Psoas muscle (tissue), 8 donors: ENCODE results near the gene MYO1G. TPM values are rescaled to one million over a fixed set of nuclear protein-coding genes. Genes with fewer than 3 reads are reported as not detected.

Experiments
- ATAC-seq, 4 donors: fragments of 200-7000 bp; cut with Tn5 transposase; one replicate each; pipeline ENCODE4 v1.9.1; 2020; ENCODE audit warnings: moderate library complexity in 3 of 4, mild to moderate bottlenecking in 2 of 4
- DNase-seq, 2 donors: peaks; one replicate each; pipeline ENCODE4 v3.0.0-alpha.2; 2020
- H3K27ac ChIP-seq: fragments of 200-600 bp; one replicate; pipeline ENCODE4 v1.8.0; 2022
- H3K27me3 ChIP-seq, 3 donors: fragments of 200-600 bp in 1 of 3; one replicate each; pipeline versions ENCODE4 v1.6.1 to v1.8.0; 2013 to 2022; ENCODE audit warnings: low read length in 2 of 3, mild to moderate bottlenecking in 2 of 3, moderate library complexity in 1 of 3; ENCODE audit not compliant: insufficient read depth in 3 of 3
- H3K36me3 ChIP-seq, 2 donors: fragments of 200-600 bp in 1 of 2; one replicate each; pipeline versions ENCODE4 v1.6.1 to v1.8.0; 2013 to 2022; ENCODE audit warnings: low read depth in 1 of 2, mild to moderate bottlenecking in 1 of 2, moderate library complexity in 1 of 2; ENCODE audit not compliant: insufficient read depth in 1 of 2
- H3K4me1 ChIP-seq: fragments of 200-600 bp; one replicate; pipeline ENCODE4 v1.8.0; 2022
- H3K4me3 ChIP-seq: fragments of 200-600 bp; one replicate; pipeline ENCODE4 v1.8.0; 2022; ENCODE audit warnings: mild to moderate bottlenecking
- H3K9me3 ChIP-seq: fragments of 200-600 bp; one replicate; pipeline ENCODE4 v1.8.0; 2022
- WGBS, 3 donors: extraction: QIAGEN DNeasy Blood & Tissue Kit; methylation state at CpG; one replicate each; pipeline versions ENCODE4 v1.1.6 to v1.1.7; 2013; 5-methylcytosine and 5-hydroxymethylcytosine counted together
- intact Hi-C, 2 donors: fragments of 100-400 bp; cut with DNase I; formaldehyde crosslinking; loops; one replicate each; pipeline versions ENCODE4 v1.11.0 to v1.14.2; 2022
- polyA plus RNA-seq, 3 donors: library from polyadenylated mRNA; stranded (reverse); fragments of 200-250 nt; gene quantifications; one replicate each; pipeline ENCODE4 v1.2.3, GENCODE V29; 2013
- total RNA-seq, 4 donors: library from RNA; stranded (reverse); fragmentation: NEBNext Ultra II Directional in 2 of 4; extraction: Animal tissue kit (Norgen Biotek cat#: 25700) in 2 of 4; gene quantifications; one replicate each; pipeline versions ENCODE4 v1.2.1 to v1.2.4, GENCODE V29; 2021 to 2023
- TF ChIP-seq, protein P1 (sequence below): fragments of 200-600 bp; IDR thresholded peaks from one replicate; pipeline ENCODE4 v1.8.0; 2022; ENCODE audit warnings: antibody characterized with exemption
- donor health status: healthy with polysubstance abuse.
- donor health status: DM: no; HTN: no; CAD: no; lungs with moderate emphysema.
- donor health status: Bipolar disorder and iron deficiency.
- donor health status: healthy.
- donor health status: DM: yes; HTN: yes; CAD: no.
- donor health status: DM: no; HTN: no; CAD: no.
- donor health status: DM: no; HTN: no; CAD: no.
- donor health status: DM: yes; HTN: yes; CAD: no.

Gene MYO1G
- total and polyA plus RNA-seq, 7 donors: 0.11 to 1.9 (median 0.41) TPM

DNA sequence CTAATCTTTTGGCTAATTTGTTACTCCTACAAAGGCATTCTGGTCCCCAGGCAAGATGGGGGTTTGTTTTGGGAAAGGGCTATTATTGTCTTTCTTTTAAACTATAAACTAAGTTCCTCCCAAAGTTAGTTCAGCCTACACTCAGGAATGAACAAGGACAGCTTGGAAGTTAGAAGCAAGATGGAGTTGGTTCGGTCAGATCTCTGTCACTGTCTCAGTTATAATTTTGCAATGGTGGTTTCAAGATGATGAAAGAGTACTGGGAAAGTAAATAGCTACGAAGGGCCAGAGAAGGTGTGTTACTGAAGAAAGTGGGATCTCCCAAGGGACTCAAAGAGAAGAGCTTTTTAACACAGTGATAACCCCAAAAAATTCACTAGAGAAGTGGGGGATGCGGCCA lies 10.3 kb upstream of the MYO1G start:
- Histone ChIP-seq H3K4me3 (no peak overlapping the region), H3K27ac (no peak overlapping the region), H3K27me3 (no peaks in the 10 kb centered on the region), H3K36me3 (peaks cover 2 to 17% of the 10 kb centered on the region in 2 donors), H3K9me3 (no peaks in the 10 kb centered on the region), H3K4me1 (peaks cover 20% of the 10 kb centered on the region)
- DNase-seq: no peak
- intact Hi-C loops: loop anchor here (5.0 kb wide), 1 partner anchor 123 kb away; the partner anchor contains the start of gene TBRG4 (in 2 of the 2)
- TF ChIP-seq, protein P1, sequence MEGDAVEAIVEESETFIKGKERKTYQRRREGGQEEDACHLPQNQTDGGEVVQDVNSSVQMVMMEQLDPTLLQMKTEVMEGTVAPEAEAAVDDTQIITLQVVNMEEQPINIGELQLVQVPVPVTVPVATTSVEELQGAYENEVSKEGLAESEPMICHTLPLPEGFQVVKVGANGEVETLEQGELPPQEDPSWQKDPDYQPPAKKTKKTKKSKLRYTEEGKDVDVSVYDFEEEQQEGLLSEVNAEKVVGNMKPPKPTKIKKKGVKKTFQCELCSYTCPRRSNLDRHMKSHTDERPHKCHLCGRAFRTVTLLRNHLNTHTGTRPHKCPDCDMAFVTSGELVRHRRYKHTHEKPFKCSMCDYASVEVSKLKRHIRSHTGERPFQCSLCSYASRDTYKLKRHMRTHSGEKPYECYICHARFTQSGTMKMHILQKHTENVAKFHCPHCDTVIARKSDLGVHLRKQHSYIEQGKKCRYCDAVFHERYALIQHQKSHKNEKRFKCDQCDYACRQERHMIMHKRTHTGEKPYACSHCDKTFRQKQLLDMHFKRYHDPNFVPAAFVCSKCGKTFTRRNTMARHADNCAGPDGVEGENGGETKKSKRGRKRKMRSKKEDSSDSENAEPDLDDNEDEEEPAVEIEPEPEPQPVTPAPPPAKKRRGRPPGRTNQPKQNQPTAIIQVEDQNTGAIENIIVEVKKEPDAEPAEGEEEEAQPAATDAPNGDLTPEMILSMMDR: no peak
- WGBS, 3 donors: 93 to 96% (median 94%) methylated on average over 3 of the region's 3 CpGs
- ATAC-seq: no peak

DNA sequence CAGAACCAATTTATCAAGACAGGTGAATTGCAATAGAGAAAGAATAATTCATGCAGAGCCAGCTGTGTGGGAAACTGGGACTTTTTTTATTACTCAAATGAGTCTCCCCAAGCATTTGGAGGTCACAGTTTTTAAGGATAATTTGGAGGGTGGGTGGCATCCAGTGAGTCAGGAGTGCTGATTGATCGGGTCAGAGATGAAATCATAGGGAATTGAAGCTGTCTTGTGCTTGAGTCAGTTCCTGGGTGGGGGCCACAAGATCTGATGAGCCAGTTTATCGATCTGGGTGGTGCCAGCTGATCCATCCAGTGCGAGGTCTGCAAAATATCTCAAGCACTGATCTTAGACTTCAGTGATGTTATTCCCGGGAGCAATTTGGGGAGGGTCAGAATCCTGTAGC lies 9.9 kb upstream of the MYO1G start:
- no peak for ATAC-seq
- no peak overlapping the region for H3K27ac ChIP-seq
- intact Hi-C loops: loop anchor here (5.0 kb wide), 1 partner anchor 124 kb away; the partner anchor contains the start of gene TBRG4 (in 2 of the 2)
- H3K4me1 ChIP-seq: peaks cover 20% of the 10 kb centered on the region
- no peak for DNase-seq
- no peaks in the 10 kb centered on the region for H3K27me3 ChIP-seq
- peaks cover 6 to 21% of the 10 kb centered on the region in 2 donors for H3K36me3 ChIP-seq
- no peaks in the 10 kb centered on the region for H3K9me3 ChIP-seq
- 78 to 86% (median 79%) methylated on average over 4 of the region's 4 CpGs for WGBS, 3 donors
- no peak overlapping the region for H3K4me3 ChIP-seq
- TF ChIP-seq, protein P1: no peak

- Histone ChIP-seq H3K9me3 (no peaks in the 10 kb centered on the region), H3K4me1 (peaks cover 20% of the 10 kb centered on the region), H3K36me3 (peaks cover 8 to 28% of the 10 kb centered on the region in 2 donors), H3K27ac (no peak overlapping the region), H3K4me3 (no peak overlapping the region), H3K27me3 (no peaks in the 10 kb centered on the region)
- DNase-seq (no peak), ATAC-seq (no peak)
- intact Hi-C loops: loop anchor here (5.0 kb wide), 1 partner anchor 124 kb away; the partner anchor contains the start of gene TBRG4 (in 2 of the 2)
- 83 to 88% (median 85%) methylated on average over 10 of the region's 10 CpGs for WGBS, 3 donors
- TF ChIP-seq, protein P1: no peak
Measured at GRCh38 chr7:44987996-44988395, 9.2 kb upstream of the MYO1G start.

DNA sequence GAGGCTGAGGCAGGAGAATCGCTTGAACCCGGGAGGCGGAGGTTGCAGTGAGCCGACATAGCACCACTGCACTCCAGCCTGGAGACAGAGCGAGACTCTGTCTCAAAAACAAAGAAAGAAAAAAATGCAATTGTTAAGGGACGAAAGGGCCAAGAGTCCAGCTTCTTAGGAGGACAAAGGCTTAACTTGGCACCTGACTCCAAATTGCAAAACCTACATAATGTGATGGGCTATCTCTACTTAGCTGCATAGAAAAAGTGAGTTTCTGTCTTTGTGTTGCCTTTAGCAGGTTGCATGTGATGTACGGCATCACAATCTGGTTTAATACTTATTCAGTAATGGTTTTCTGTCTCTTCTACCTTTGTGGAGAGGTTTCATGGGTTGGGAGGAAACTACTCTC lies 8.6 kb upstream of the MYO1G start:
- Histone ChIP-seq H3K27me3 (no peaks in the 10 kb centered on the region), H3K9me3 (no peaks in the 10 kb centered on the region), H3K36me3 (peaks cover 8 to 34% of the 10 kb centered on the region in 2 donors), H3K27ac (peak overlapping the region; percentile 96), H3K4me1 (peaks cover 20% of the 10 kb centered on the region), H3K4me3 (peak overlapping the region; percentile 92)
- WGBS, 3 donors: 88 to 92% (median 91%) methylated on average over 7 of the region's 7 CpGs
- ATAC-seq (no peak), DNase-seq (no peak)
- intact Hi-C loops: loop anchor here (5.0 kb wide), 1 partner anchor 125 kb away; the partner anchor contains the start of gene TBRG4 (in 2 of the 2)
- TF ChIP-seq, protein P1: no peak
